Left ventricle myocardium inferior (tissue), 1 donor: ENCODE data around the gene PEDS1. TPM values are rescaled to one million over a fixed set of nuclear protein-coding genes. Genes with fewer than 3 reads are reported as not detected.
A peak's percentile ranks its signal among the peaks of the same experiment; 100 is the strongest.
"Not testable (repeated sequence)": the region's sequence is repeated elsewhere in the genome, so short reads cannot be mapped to it uniquely, and the experiment has no call there.

Experiments
- DNase-seq: peaks from one replicate; pipeline ENCODE4 v3.0.0-alpha.2; 2020
- H3K27ac ChIP-seq: fragments of 200-600 bp; replicated peaks from 2 replicates; pipeline ENCODE4 v1.8.0; 2021
- H3K27me3 ChIP-seq: fragments of 200-600 bp; 2 replicates; pipeline ENCODE4 v1.8.0; 2021; ENCODE audit warnings: low read depth
- H3K36me3 ChIP-seq: fragments of 200-600 bp; 2 replicates; pipeline ENCODE4 v1.8.0; 2021
- H3K4me1 ChIP-seq: fragments of 200-600 bp; 2 replicates; pipeline ENCODE4 v1.8.0; 2021
- H3K4me3 ChIP-seq: fragments of 200-600 bp; 2 replicates; pipeline ENCODE4 v1.8.0; 2021; ENCODE audit warnings: mild to moderate bottlenecking, moderate library complexity
- H3K9me3 ChIP-seq: fragments of 200-600 bp; replicated peaks from 2 replicates; pipeline ENCODE4 v1.8.0; 2021
- intact Hi-C: fragments of 100-400 bp; cut with micrococcal nuclease; formaldehyde crosslinking; loops from one replicate; pipeline ENCODE4 v1.11.0; 2022
- total RNA-seq: library from RNA; stranded (reverse); fragmentation: NEBNext Ultra II Directional; extraction: Animal tissue kit (Norgen Biotek cat#: 25700); gene quantifications from one replicate; pipeline ENCODE4 v1.2.1, GENCODE V29; 2021
- TF ChIP-seq, protein P1 (sequence below): fragments of 200-600 bp; IDR thresholded peaks from 2 replicates; pipeline ENCODE4 v1.8.0; 2021; ENCODE audit warnings: antibody characterized with exemption, mild to moderate bottlenecking, borderline replicate concordance
- donor health status: DM: no; HTN: yes; CAD: no; lungs with severe emphysema.

The PEDS1 gene
- total RNA-seq, 1 donor from 2014 or later, result 17.3 TPM

DNA sequence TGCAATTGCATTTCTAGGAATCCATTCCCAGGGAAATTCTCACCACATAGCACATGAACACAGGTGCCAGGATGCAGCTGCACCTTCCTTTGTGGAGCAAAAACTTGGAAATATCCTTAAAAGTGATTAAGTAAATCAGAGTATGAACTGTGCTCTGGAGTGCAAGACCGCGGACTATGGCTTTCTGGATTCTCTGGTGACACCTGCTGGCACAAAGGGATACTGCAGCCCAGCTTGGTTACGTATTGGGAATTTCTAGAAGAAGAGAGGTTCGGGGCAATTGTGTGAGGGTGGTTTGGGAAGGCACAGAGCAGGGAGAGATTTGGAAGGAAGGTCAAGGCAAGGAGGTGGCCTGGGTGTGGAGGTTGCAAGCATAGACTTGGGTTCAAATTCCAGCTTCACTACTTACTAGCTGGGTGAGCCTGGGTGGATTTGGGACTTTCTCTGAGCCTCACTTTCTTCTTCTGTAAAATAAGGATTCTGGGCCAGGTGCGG lies 15.9 kb upstream of the PEDS1 start:
- H3K27ac ChIP-seq, result peak overlapping the region; percentile 39
- H3K27me3 ChIP-seq, result no peaks in the 10 kb centered on the region
- peak; percentile 81 for DNase-seq

DNA sequence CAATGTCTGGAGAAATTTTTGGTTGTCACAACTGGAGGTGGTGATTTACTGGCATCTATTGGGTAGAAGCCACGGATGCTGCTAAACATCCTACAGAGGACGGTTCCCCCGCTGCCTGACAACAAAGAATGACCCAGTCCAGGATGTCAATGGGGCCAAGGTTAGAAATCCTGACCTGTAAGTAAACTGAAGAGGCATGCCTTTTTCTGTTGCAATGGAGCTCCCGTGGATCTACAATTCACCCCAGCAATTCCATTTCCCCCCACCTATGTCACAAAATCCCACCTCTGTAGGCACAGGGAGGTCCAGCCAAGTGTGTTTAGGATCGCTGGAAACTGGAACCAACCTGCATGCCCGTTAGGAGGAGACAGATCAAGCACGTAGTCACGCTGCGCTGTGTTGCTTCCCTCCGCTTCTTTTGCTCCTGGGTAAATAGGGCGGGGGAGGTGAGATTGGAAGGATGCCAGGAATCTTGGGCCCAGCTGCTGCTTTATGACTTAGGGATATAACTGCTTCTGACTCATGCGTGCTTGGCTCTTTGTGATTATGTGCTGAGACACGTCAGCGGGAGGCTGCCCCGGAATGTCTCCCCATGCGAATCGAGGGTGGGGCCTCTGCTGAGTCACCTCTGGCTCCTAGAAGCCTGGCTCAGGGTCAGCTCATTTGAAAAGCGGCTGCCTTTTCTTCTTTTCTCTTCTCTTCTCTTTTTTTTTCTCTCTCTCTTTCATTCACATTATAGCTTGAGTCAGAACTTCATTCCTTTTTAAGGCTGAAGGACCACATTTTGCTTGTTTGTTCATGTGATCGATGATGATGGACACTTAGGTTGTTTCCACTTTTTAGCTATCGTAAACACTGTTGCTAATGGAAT lies 12.4 kb upstream of the PEDS1 start:
- peak; percentile 96 for DNase-seq
- Histone ChIP-seq H3K27ac (peak overlapping the region; percentile 97), H3K4me1 (peaks cover 40% of the 10 kb centered on the region), H3K27me3 (no peaks in the 10 kb centered on the region), H3K4me3 (peak overlapping the region; percentile 62), H3K9me3 (no peaks in the 10 kb centered on the region), H3K36me3 (no peaks in the 10 kb centered on the region)
- TF ChIP-seq, protein P1, sequence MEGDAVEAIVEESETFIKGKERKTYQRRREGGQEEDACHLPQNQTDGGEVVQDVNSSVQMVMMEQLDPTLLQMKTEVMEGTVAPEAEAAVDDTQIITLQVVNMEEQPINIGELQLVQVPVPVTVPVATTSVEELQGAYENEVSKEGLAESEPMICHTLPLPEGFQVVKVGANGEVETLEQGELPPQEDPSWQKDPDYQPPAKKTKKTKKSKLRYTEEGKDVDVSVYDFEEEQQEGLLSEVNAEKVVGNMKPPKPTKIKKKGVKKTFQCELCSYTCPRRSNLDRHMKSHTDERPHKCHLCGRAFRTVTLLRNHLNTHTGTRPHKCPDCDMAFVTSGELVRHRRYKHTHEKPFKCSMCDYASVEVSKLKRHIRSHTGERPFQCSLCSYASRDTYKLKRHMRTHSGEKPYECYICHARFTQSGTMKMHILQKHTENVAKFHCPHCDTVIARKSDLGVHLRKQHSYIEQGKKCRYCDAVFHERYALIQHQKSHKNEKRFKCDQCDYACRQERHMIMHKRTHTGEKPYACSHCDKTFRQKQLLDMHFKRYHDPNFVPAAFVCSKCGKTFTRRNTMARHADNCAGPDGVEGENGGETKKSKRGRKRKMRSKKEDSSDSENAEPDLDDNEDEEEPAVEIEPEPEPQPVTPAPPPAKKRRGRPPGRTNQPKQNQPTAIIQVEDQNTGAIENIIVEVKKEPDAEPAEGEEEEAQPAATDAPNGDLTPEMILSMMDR, result no peak
- intact Hi-C loops, result loop anchor here (5.0 kb wide), 1 partner anchor 49 kb away; no protein-coding TSS in a partner anchor

More for the DNA sequence above, 15.9 kb upstream of the PEDS1 start:
- TF ChIP-seq, protein P1, result peak; percentile 92
- no peaks in the 10 kb centered on the region for H3K36me3 ChIP-seq
- H3K9me3 ChIP-seq, result no peaks in the 10 kb centered on the region
- intact Hi-C loops, result loop anchor here (5.0 kb wide), 1 partner anchor 52 kb away; no protein-coding TSS in a partner anchor
- H3K4me3 ChIP-seq, result no peak overlapping the region
- H3K4me1 ChIP-seq, result peaks cover 62% of the 10 kb centered on the region

DNA sequence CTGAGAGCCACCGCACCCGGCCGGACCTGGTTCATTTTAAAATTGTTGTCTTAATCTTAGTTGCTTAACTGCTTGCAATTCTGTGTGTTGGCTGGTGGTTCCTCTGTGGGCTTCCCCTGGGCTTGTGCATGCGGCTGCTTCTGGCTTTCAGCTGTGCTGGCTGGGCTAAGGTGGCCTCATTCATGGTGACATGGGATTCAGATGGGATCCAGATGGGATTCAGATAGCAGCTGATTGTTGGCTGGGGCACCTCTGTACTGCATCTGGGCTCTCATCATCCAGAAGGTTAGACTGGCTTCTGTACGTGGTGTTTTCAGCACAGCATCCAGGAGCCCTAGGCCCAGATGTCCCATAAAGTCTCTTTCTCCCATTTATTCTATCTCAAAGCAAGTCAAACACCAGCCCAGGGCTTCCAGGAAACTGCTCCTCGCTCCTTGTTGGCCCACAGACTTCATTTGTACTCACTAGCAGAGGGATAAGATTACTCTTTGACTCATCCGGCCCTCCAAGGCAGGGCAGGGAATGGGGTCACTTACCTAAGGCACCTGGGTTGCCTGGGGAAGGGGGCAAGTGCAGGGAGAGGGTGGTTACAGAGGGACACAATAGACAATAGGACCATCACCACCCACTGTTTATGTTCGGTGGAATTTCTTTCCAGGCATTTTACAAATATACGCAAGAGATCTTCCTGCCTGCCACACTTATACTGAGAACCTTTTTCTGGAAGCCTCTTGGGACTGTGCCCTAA lies 10.2 kb upstream of the PEDS1 start:
- no peaks in the 10 kb centered on the region for H3K9me3 ChIP-seq
- H3K27me3 ChIP-seq, result no peaks in the 10 kb centered on the region
- no peaks in the 10 kb centered on the region for H3K36me3 ChIP-seq
- TF ChIP-seq, protein P1, result no peak
- H3K4me3 ChIP-seq, result no peak overlapping the region
- H3K27ac ChIP-seq, result peak overlapping the region; percentile 74
- peaks cover 33% of the 10 kb centered on the region for H3K4me1 ChIP-seq
- intact Hi-C loops, result no loop called here
- peak; percentile 59 for DNase-seq

DNA sequence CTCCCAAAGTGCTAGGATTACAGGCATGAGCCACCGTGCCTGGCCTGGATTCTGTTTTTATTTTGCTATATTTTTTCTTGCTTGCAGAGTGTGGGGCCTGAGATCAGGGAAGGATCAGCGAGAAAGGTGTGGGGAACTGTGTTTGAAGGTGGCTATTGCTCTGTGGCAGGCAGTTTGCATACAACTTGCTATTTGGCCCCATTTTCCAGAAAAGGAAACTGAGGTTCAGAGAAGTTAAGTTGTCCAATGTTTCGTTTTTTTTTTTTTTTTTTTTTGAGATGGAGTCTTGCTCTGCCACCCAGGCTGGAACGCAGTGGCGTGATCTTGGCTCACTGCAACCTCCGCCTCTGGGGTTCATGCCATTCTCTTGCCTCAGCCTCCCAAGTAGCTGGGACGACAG lies 8.0 kb upstream of the PEDS1 start:
- intact Hi-C loops, H3K36me3 ChIP-seq, H3K27ac ChIP-seq, H3K4me3 ChIP-seq, H3K9me3 ChIP-seq, DNase-seq, H3K27me3 ChIP-seq: not testable (repeated sequence)
- H3K4me1 ChIP-seq, result peaks cover 24% of the 10 kb centered on the region

DNA sequence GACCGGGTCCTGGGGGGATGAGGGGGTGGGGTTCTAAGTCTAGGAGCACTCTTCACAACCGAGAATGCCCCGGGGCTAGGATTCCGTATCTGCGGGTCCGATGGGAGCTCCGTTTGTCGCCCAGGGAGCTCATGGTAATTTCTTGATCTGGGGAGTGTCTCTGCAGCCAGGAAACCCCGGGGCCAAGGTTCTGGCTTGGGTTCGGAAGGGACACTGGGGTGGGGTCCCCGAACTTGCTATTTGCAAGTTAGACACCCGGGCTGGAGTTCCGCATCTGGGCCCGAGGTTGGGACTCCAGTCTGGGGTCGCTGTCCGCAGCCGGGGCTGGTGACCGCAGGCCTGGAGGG lies 397 bp downstream of the PEDS1 start:
- TF ChIP-seq, protein P1, result no peak
- intact Hi-C loops, result no loop called here
- no peak for DNase-seq
- Histone ChIP-seq H3K36me3 (peaks cover 5% of the 10 kb centered on the region), H3K27ac (peak overlapping the region; percentile 95), H3K4me1 (peaks cover 61% of the 10 kb centered on the region), H3K9me3 (no peaks in the 10 kb centered on the region), H3K27me3 (no peaks in the 10 kb centered on the region), H3K4me3 (peak overlapping the region; percentile 99)
